Mammary epithelial cell (primary cell): Measurements from ENCODE around the gene GPRC5B.

Experiments used
- CTCF ChIP-seq, 2 donors: IDR thresholded peaks in 1 of 2; conservative IDR thresholded peaks in 1 of 2; 2 replicates each; pipeline ENCODE4 v1.5.1; 2011 to 2012; ENCODE audit warnings: inconsistent platforms in 2 of 2, low read length in 2 of 2, mild to moderate bottlenecking in 2 of 2, control low read depth in 1 of 2, low read depth in 1 of 2; ENCODE audit not compliant: insufficient read depth in 1 of 2; ENCODE audit errors: extremely low read depth in 1 of 2
- EZH2 ChIP-seq: IDR thresholded peaks from 2 replicates; pipeline ENCODE4 v1.6.1; 2012; ENCODE audit warnings: low read length, inconsistent platforms, borderline replicate concordance

- TF ChIP-seq CTCF (conservative IDR thresholded peaks at IDR 0.05 in 1 of 2, IDR thresholded peaks at IDR 0.05 in 1 of 2; ENCODE audit: extremely low read depth in 1 of 2, insufficient read depth in 1 of 2, low read depth in 1 of 2, low read length in 2 of 2) = no peak
- TF ChIP-seq EZH2 = no peak
Measured at GRCh38 chr16:19833176-19833575, 51.5 kb downstream of the GPRC5B start.
